ENCODE data around the gene FNDC3A.

FNDC3A gene

DNA sequence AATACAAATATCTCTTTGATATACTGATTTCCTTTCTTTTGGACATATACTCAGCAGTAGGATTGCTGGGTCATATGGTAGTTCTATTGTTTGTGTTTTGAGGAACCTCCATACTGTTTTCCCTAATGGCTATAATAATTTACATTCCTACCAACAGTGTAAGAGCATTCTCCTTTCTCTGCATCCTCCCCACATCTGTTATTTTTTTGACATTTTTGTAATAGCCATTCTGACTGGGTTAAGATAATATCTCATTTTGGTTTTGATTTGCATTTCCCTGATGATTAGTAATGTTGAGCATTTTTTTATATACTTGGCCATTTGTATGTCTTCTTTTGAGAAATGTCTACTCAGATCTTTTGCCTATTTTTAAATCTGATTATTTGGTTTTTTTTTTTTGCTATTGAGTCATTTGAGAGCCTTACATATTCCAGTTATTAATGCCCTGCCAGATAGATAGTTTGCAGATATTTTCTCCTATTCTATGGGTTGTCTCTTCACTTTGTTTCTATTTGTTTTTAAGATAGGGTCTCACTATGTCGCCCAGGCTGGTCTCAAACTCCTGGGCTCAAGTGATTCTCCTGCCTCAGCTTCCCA lies 95.7 kb downstream of the FNDC3A start:
- Histone ChIP-seq H3K4me3 (ENCODE audit: severe bottlenecking) (no peak overlapping the region), H3K27ac (ENCODE audit: poor library complexity, severe bottlenecking) (no peak overlapping the region), H3K9me3 (ENCODE audit: severe bottlenecking) (no peaks in the 10 kb centered on the region), H3K27me3 (ENCODE audit: insufficient read depth, poor library complexity, severe bottlenecking) (no peaks in the 10 kb centered on the region), H3K4me1 (ENCODE audit: insufficient read depth, poor library complexity, severe bottlenecking) (no peaks in the 10 kb centered on the region), H3K36me3 (ENCODE audit: low read depth) (peaks cover 3% of the 10 kb centered on the region; the same call in 1 of the 2 replicates)
- DNase-seq (ENCODE audit: low spot score), result no peak
- TF ChIP-seq, protein P1, sequence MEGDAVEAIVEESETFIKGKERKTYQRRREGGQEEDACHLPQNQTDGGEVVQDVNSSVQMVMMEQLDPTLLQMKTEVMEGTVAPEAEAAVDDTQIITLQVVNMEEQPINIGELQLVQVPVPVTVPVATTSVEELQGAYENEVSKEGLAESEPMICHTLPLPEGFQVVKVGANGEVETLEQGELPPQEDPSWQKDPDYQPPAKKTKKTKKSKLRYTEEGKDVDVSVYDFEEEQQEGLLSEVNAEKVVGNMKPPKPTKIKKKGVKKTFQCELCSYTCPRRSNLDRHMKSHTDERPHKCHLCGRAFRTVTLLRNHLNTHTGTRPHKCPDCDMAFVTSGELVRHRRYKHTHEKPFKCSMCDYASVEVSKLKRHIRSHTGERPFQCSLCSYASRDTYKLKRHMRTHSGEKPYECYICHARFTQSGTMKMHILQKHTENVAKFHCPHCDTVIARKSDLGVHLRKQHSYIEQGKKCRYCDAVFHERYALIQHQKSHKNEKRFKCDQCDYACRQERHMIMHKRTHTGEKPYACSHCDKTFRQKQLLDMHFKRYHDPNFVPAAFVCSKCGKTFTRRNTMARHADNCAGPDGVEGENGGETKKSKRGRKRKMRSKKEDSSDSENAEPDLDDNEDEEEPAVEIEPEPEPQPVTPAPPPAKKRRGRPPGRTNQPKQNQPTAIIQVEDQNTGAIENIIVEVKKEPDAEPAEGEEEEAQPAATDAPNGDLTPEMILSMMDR (IDR thresholded peaks at IDR 0.05; ENCODE audit: poor library complexity, severe bottlenecking), result no peak
- ATAC-seq (ENCODE audit: low read depth), result no peak

DNA sequence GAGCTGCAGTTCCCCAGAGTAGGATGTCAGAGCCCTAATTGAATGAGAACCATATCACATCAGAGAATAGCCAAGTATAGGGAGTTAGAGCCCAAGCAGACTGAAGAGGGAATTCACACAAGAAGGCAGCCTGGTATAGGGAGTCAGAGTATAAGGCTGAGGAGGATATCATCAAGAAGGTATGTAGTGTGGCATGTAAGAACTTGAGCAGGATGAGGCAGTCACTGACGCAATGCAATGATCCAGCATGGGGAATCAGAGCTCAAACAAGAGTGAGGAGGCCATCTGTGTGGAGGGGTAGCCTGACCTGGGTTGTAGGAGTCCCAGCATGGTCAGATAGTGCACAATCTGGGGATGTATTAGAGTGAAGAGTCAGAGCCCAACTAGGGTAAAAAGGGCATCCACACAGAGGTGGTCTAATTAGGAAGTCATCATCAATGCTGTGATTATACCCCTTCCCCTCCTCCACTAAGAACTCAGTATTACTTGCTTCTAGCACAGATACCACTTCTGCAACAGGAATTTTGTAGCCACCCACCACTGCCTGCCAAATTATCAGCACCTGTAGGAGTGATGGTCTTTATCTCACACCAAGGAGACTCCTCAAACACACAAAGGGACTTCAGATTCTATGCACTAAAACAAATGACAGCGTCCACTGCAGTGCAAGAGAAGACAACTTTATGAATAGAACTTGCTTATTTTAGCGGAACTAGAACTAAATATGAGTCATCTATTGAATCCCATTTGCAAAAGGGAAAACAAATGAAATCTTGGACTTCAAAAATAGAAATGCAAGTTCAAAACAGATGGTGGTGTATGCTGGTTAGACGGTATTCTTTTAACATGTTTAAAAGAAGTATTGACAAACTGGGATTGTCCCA lies 107.2 kb downstream of the FNDC3A start:
- ATAC-seq (ENCODE audit: low read depth) (peak; percentile 99), DNase-seq (ENCODE audit: low spot score) (peak; percentile 69)
- peaks cover 9% of the 10 kb centered on the region; the same call in 1 of the 2 replicates for H3K36me3 ChIP-seq (ENCODE audit: low read depth)
- H3K27ac ChIP-seq (ENCODE audit: poor library complexity, severe bottlenecking), result peak overlapping the region; percentile 64
- peaks cover 41% of the 10 kb centered on the region for H3K4me1 ChIP-seq (ENCODE audit: insufficient read depth, poor library complexity, severe bottlenecking)
- H3K4me3 ChIP-seq (ENCODE audit: severe bottlenecking), result no peak overlapping the region
- no peaks in the 10 kb centered on the region for H3K9me3 ChIP-seq (ENCODE audit: severe bottlenecking)
- TF ChIP-seq, protein P1 (IDR thresholded peaks at IDR 0.05; ENCODE audit: poor library complexity, severe bottlenecking), result peak; percentile 4
- no peaks in the 10 kb centered on the region for H3K27me3 ChIP-seq (ENCODE audit: insufficient read depth, poor library complexity, severe bottlenecking)

DNA sequence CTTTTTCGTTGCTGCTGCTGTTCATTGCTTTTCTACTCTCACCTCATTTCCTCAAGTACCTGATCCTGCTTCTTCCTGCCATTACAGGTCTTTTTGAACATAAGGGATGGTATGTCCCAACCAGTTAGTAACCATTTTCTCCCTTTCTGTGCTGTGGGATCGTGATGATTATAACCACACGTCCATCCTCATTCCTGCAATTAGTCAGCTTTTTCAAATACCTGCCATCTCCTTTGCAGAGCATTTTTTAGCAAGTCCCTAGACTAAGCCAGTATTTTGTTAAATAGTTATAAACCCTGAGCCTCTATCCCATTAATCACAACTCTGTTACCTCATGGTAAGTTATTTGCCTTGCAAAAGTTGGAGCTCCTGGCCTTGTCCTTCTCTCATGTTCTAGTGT lies 109.2 kb downstream of the FNDC3A start:
- H3K27ac ChIP-seq (ENCODE audit: poor library complexity, severe bottlenecking), result peak overlapping the region; percentile 43
- no peak overlapping the region for H3K4me3 ChIP-seq (ENCODE audit: severe bottlenecking)
- DNase-seq (ENCODE audit: low spot score), result no peak
- no peaks in the 10 kb centered on the region for H3K27me3 ChIP-seq (ENCODE audit: insufficient read depth, poor library complexity, severe bottlenecking)
- H3K4me1 ChIP-seq (ENCODE audit: insufficient read depth, poor library complexity, severe bottlenecking), result peaks cover 42% of the 10 kb centered on the region
- TF ChIP-seq, protein P1 (IDR thresholded peaks at IDR 0.05; ENCODE audit: poor library complexity, severe bottlenecking), result no peak
- no peak for ATAC-seq (ENCODE audit: low read depth)
- H3K9me3 ChIP-seq (ENCODE audit: severe bottlenecking), result no peaks in the 10 kb centered on the region
- peaks cover 9% of the 10 kb centered on the region; the same call in 1 of the 2 replicates for H3K36me3 ChIP-seq (ENCODE audit: low read depth)

DNA sequence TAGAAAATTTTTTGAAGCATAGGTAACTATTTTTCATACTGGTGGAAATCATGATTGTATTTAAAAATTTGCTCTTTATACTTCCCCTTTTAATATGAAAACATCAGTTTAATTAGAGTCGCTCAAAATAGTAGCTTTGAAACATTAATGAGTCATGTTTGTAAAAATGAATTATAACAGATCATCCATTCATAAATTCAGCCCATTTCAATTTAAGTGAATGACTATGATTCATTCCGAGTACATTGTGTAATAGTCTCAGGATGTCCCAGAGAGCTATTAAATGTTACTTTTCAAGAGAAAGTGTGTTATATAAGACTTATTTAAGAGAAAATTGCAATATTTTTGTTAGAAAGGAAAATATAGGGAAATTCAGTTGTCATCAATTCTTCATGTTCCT lies 111.0 kb downstream of the FNDC3A start:
- TF ChIP-seq, protein P1 (IDR thresholded peaks at IDR 0.05; ENCODE audit: poor library complexity, severe bottlenecking), result no peak
- no peaks in the 10 kb centered on the region for H3K27me3 ChIP-seq (ENCODE audit: insufficient read depth, poor library complexity, severe bottlenecking)
- H3K27ac ChIP-seq (ENCODE audit: poor library complexity, severe bottlenecking), result peak overlapping the region; percentile 43
- peaks cover 9% of the 10 kb centered on the region; the same call in 1 of the 2 replicates for H3K36me3 ChIP-seq (ENCODE audit: low read depth)
- ATAC-seq (ENCODE audit: low read depth) (0 out of 3 replicates have a peak, but pooled peaks have one; percentile 24), DNase-seq (ENCODE audit: low spot score) (no peak)
- no peak overlapping the region for H3K4me3 ChIP-seq (ENCODE audit: severe bottlenecking)
- no peaks in the 10 kb centered on the region for H3K9me3 ChIP-seq (ENCODE audit: severe bottlenecking)
- peaks cover 42% of the 10 kb centered on the region for H3K4me1 ChIP-seq (ENCODE audit: insufficient read depth, poor library complexity, severe bottlenecking)

Measured in RWPE2 (cell line).